Tibial nerve (tissue), 4 donors: Measurements from ENCODE around the gene WNT11. TPM values are rescaled to one million over a fixed set of nuclear protein-coding genes. Genes with fewer than 3 reads are reported as not detected.

Experiments used
- DNase-seq, 2 donors: peaks; one replicate each; pipeline ENCODE4 v3.0.0-alpha.2; 2019; ENCODE audit warnings: low spot score in 2 of 2
- H3K27ac ChIP-seq, 4 donors: fragments of 200-600 bp; sonication (generic) in 3 of 4; one replicate each; pipeline ENCODE4 v1.5.1; 2017 to 2019; ENCODE audit warnings: mild to moderate bottlenecking in 1 of 4
- H3K27me3 ChIP-seq, 2 donors: fragments of 200-600 bp; sonication (generic) in 1 of 2; one replicate each; pipeline versions ENCODE4 v1.5.1 to v1.6.0; 2017 to 2019
- H3K36me3 ChIP-seq, 3 donors: fragments of 200-600 bp; sonication (generic); one replicate each; pipeline ENCODE4 v1.5.1; 2018 to 2019
- H3K4me1 ChIP-seq, 4 donors: fragments of 200-600 bp; sonication (generic) in 3 of 4; one replicate each; pipeline ENCODE4 v1.5.1; 2017 to 2019
- H3K4me3 ChIP-seq, 4 donors: fragments of 200-600 bp; sonication (generic) in 3 of 4; one replicate each; pipeline ENCODE4 v1.5.1; 2017 to 2019; ENCODE audit warnings: mild to moderate bottlenecking in 1 of 4, moderate library complexity in 1 of 4
- H3K9me3 ChIP-seq, 4 donors: fragments of 200-600 bp; sonication (generic) in 3 of 4; one replicate each; pipeline ENCODE4 v1.5.1; 2017 to 2019
- CTCF ChIP-seq, 5 experiments: fragments of 200-600 bp in 3 of 5; fragments of 450-650 bp in 2 of 5; sonication (generic) in 3 of 5; IDR thresholded peaks; one replicate each; pipeline ENCODE4 v1.5.1; 2016 to 2019; ENCODE audit warnings: antibody characterized with exemption in 5 of 5, mild to moderate bottlenecking in 3 of 5, moderate library complexity in 2 of 5
- EP300 ChIP-seq, 2 donors: sonication (generic); formaldehyde crosslinking; IDR thresholded peaks; one replicate each; pipeline ENCODE4 v1.6.1; 2017; ENCODE audit warnings: antibody characterized with exemption in 2 of 2, mild to moderate bottlenecking in 1 of 2
- POLR2A ChIP-seq, 2 donors: fragments of 450-650 bp; IDR thresholded peaks; one replicate each; pipeline ENCODE4 v1.6.1; 2017; ENCODE audit warnings: antibody characterized with exemption in 2 of 2, mild to moderate bottlenecking in 2 of 2, moderate library complexity in 2 of 2
- WGBS, 2 donors: methylation state at CpG; one replicate each; pipeline ENCODE4 v1.1.5; 2018; 5-methylcytosine and 5-hydroxymethylcytosine counted together
- total RNA-seq, 4 donors: library from RNA; depleted of rRNA; stranded (reverse); fragments of >200 nt; gene quantifications; one replicate each; pipeline ENCODE4 v1.1.0, GENCODE V29; 2016

The WNT11 gene
- total RNA-seq, 4 donors from 2014 or later: 14.2 to 65.7 (median 27.5) TPM

GRCh38 chr11:76159303-76159937 lies 46.9 kb downstream of the WNT11 start:
- TF ChIP-seq CTCF (IDR thresholded peaks at IDR 0.05) (no peak), EP300 (IDR thresholded peaks at IDR 0.05) (no peak)

DNA sequence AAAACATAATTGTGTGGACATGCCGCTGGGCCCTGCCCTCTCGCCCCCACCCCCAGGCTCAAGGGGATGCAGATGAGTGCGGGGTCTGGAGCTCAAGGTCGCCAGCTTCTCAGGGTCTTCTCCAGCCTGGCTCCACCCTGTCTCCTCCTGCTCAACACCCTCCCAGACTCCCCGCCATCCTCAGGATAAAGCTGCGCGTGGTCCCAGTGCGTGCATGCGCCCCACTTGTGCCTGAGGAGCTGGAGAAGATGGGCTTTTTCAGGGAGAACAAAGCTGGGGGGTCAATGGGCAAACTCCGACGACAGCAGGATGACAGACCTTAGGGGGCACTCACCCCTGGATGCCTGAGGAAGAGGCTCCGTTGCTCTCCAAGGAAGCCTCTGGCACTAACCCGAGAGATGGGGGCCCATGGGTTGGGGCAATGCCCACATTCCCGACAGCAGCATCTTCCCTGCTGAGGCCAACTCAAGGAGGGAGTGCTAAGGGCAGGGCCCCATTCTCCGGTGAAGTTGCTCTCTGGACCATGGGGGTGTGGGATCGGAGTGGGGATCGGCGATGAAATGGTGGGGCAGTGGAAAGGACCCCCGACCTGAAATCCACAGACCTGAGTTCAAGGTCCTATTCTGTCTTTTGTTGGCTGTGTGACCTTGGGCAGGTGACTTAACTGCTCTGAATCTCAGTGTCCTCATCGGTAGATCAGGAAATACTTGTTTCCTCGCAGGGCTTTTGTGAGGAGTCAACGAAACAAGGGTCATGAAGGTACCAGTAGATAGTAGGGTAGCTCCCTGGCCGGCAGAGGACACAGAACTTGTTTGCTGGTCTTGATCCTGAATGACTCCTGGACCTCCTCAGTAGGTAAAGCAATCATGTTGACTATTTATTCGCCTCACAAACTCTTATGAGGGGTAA lies 47.7 kb downstream of the WNT11 start:
- 80 to 83% methylated on average over 23 to 24 of the region's 24 CpGs for WGBS, 2 donors
- TF ChIP-seq CTCF (IDR thresholded peaks at IDR 0.05) (no peak), POLR2A (IDR thresholded peaks at IDR 0.05) (no peak), EP300 (IDR thresholded peaks at IDR 0.05) (no peak)
- H3K4me1 ChIP-seq: peaks cover 0 to 13% (median 0%) of the 10 kb centered on the region in 4 donors
- no peaks in the 10 kb centered on the region for H3K36me3 ChIP-seq
- DNase-seq: no peak
- H3K27ac ChIP-seq: no peak overlapping the region
- no peaks in the 10 kb centered on the region for H3K27me3 ChIP-seq
- H3K9me3 ChIP-seq: no peaks in the 10 kb centered on the region
- no peak overlapping the region for H3K4me3 ChIP-seq

More at GRCh38 chr11:76159303-76159937, 46.9 kb downstream of the WNT11 start:
- DNase-seq: no peak
- H3K36me3 ChIP-seq: no peaks in the 10 kb centered on the region
- peaks cover 0 to 12% (median 0%) of the 10 kb centered on the region in 4 donors for H3K4me1 ChIP-seq
- no peaks in the 10 kb centered on the region for H3K9me3 ChIP-seq
- H3K4me3 ChIP-seq: no peak overlapping the region
- H3K27me3 ChIP-seq: no peaks in the 10 kb centered on the region
- 72 to 79% methylated on average over 14 of the region's 14 CpGs for WGBS, 2 donors
- H3K27ac ChIP-seq: no peak overlapping the region

- Histone ChIP-seq H3K4me1 (peaks cover 0 to 18% (median under 1%) of the 10 kb centered on the region in 4 donors), H3K27me3 (no peaks in the 10 kb centered on the region), H3K9me3 (no peaks in the 10 kb centered on the region), H3K36me3 (no peaks in the 10 kb centered on the region), H3K27ac (no peak overlapping the region), H3K4me3 (no peak overlapping the region)
- no peak for DNase-seq
- TF ChIP-seq POLR2A (IDR thresholded peaks at IDR 0.05) (no peak), EP300 (IDR thresholded peaks at IDR 0.05) (no peak), CTCF (IDR thresholded peaks at IDR 0.05) (no peak)
- WGBS, 2 donors: 66 to 77% methylated on average over 7 of the region's 7 CpGs
Observed at GRCh38 chr11:76157891-76158290, 48.4 kb downstream of the WNT11 start.

GRCh38 chr11:76156971-76157427 lies 49.3 kb downstream of the WNT11 start:
- DNase-seq: no peak
- H3K9me3 ChIP-seq: no peaks in the 10 kb centered on the region
- no peaks in the 10 kb centered on the region for H3K36me3 ChIP-seq
- 77 to 81% methylated on average over 9 to 11 of the region's 12 CpGs for WGBS, 2 donors
- no peak overlapping the region for H3K4me3 ChIP-seq
- H3K27ac ChIP-seq: no peak overlapping the region
- no peak for TF ChIP-seq POLR2A (IDR thresholded peaks at IDR 0.05)
- no peak for TF ChIP-seq EP300 (IDR thresholded peaks at IDR 0.05)
- TF ChIP-seq CTCF (IDR thresholded peaks at IDR 0.05): no peak
- H3K4me1 ChIP-seq: peaks cover 0 to 26% (median 4%) of the 10 kb centered on the region in 4 donors
- no peaks in the 10 kb centered on the region for H3K27me3 ChIP-seq
